ENCODE data around the gene SERINC2.

The SERINC2 gene

GRCh38 chr1:31439276-31439675, 26.3 kb downstream of the SERINC2 start:
- TF ChIP-seq CTCF (IDR thresholded peaks at IDR 0.05; ENCODE audit: unreplicated experiment in 3 of 3): no peak
- no peak overlapping the region for H3K4me3 Mint-ChIP-seq

GRCh38 chr1:31441073-31441472, 28.1 kb downstream of the SERINC2 start:
- H3K36me3 Mint-ChIP-seq (ENCODE audit: low read depth): no peaks in the 10 kb centered on the region
- no peaks in the 10 kb centered on the region for H3K4me1 Mint-ChIP-seq
- H3K9me3 Mint-ChIP-seq: no peaks in the 10 kb centered on the region
- H3K27me3 Mint-ChIP-seq (ENCODE audit: low read depth): peaks cover 6% of the 10 kb centered on the region
- no peak overlapping the region for H3K27ac Mint-ChIP-seq
- no peak overlapping the region for H3K4me3 Mint-ChIP-seq
- no peak for TF ChIP-seq CTCF (IDR thresholded peaks at IDR 0.05; ENCODE audit: unreplicated experiment in 3 of 3)

More at GRCh38 chr1:31439276-31439675, 26.3 kb downstream of the SERINC2 start:
- peaks cover 2% of the 10 kb centered on the region for H3K27me3 Mint-ChIP-seq (ENCODE audit: low read depth)
- H3K9me3 Mint-ChIP-seq: no peaks in the 10 kb centered on the region
- no peak overlapping the region for H3K27ac Mint-ChIP-seq
- no peaks in the 10 kb centered on the region for H3K4me1 Mint-ChIP-seq
- no peaks in the 10 kb centered on the region for H3K36me3 Mint-ChIP-seq (ENCODE audit: low read depth)

- H3K4me1 Mint-ChIP-seq: no peaks in the 10 kb centered on the region
- H3K27me3 Mint-ChIP-seq (ENCODE audit: low read depth): peaks cover 6% of the 10 kb centered on the region
- H3K27ac Mint-ChIP-seq: no peak overlapping the region
- H3K36me3 Mint-ChIP-seq (ENCODE audit: low read depth): no peaks in the 10 kb centered on the region
- H3K9me3 Mint-ChIP-seq: no peaks in the 10 kb centered on the region
- no peak overlapping the region for H3K4me3 Mint-ChIP-seq
- TF ChIP-seq CTCF (IDR thresholded peaks at IDR 0.05; ENCODE audit: unreplicated experiment in 3 of 3): no peak
Observed at GRCh38 chr1:31441558-31441957, 28.5 kb downstream of the SERINC2 start.

- Mint-ChIP-seq H3K36me3 (ENCODE audit: low read depth) (no peaks in the 10 kb centered on the region), H3K27ac (no peak overlapping the region), H3K4me1 (no peaks in the 10 kb centered on the region), H3K4me3 (no peak overlapping the region), H3K27me3 (ENCODE audit: low read depth) (peaks cover 8% of the 10 kb centered on the region), H3K9me3 (no peaks in the 10 kb centered on the region)
- no peak for TF ChIP-seq CTCF (IDR thresholded peaks at IDR 0.05; ENCODE audit: unreplicated experiment in 3 of 3)
Observed at GRCh38 chr1:31441970-31442647, 29.1 kb downstream of the SERINC2 start.

GRCh38 chr1:31442648-31442994, 29.6 kb downstream of the SERINC2 start:
- no peaks in the 10 kb centered on the region for H3K9me3 Mint-ChIP-seq
- TF ChIP-seq CTCF (IDR thresholded peaks at IDR 0.05; ENCODE audit: unreplicated experiment in 3 of 3): no peak
- H3K4me3 Mint-ChIP-seq: no peak overlapping the region
- H3K27ac Mint-ChIP-seq: no peak overlapping the region
- H3K36me3 Mint-ChIP-seq (ENCODE audit: low read depth): no peaks in the 10 kb centered on the region
- no peaks in the 10 kb centered on the region for H3K4me1 Mint-ChIP-seq
- peaks cover 11% of the 10 kb centered on the region for H3K27me3 Mint-ChIP-seq (ENCODE audit: low read depth)

GRCh38 chr1:31443673-31444072, 30.7 kb downstream of the SERINC2 start:
- no peak for TF ChIP-seq CTCF (IDR thresholded peaks at IDR 0.05; ENCODE audit: unreplicated experiment in 3 of 3)
- Mint-ChIP-seq H3K27me3 (ENCODE audit: low read depth) (peaks cover 16% of the 10 kb centered on the region), H3K27ac (no peak overlapping the region), H3K9me3 (no peaks in the 10 kb centered on the region), H3K36me3 (ENCODE audit: low read depth) (no peaks in the 10 kb centered on the region), H3K4me3 (no peak overlapping the region), H3K4me1 (no peaks in the 10 kb centered on the region)

All from nephron (organoid).